Central memory CD8-positive, alpha-beta T cell (primary cell): Measurements from ENCODE around the gene ADCY5.

Experiments used
- ATAC-seq: fragments of 150-1000 bp; cut with Tn5 transposase; replicated peaks from 2 replicates; pipeline ENCODE4 v1.10.0; 2022; ENCODE audit warnings: mild to moderate bottlenecking, moderate FRiP score, moderate number of reproducible peaks; ENCODE audit not compliant: poor library complexity, severe bottlenecking; ENCODE audit errors: extremely low read depth
- DNase-seq, 2 donors: peaks; one replicate each; pipeline ENCODE4 v3.0.0; 2021; ENCODE audit warnings: low spot score in 2 of 2
- H3K27ac Mint-ChIP-seq: one replicate; pipeline ENCODE4 v1.8.0; 2022; ENCODE audit warnings: low read depth, mild to moderate bottlenecking, moderate library complexity, mixed read lengths
- H3K27me3 Mint-ChIP-seq: one replicate; pipeline ENCODE4 v1.8.0; 2022; ENCODE audit warnings: mixed read lengths
- H3K36me3 Mint-ChIP-seq: one replicate; pipeline ENCODE4 v1.8.0; 2022; ENCODE audit warnings: mild to moderate bottlenecking, moderate library complexity, mixed read lengths; ENCODE audit not compliant: insufficient read depth
- H3K4me1 Mint-ChIP-seq: one replicate; pipeline ENCODE4 v1.8.0; 2022; ENCODE audit warnings: mixed read lengths
- H3K4me3 Mint-ChIP-seq: one replicate; pipeline ENCODE4 v1.8.0; 2022; ENCODE audit warnings: mild to moderate bottlenecking, moderate library complexity, mixed read lengths
- H3K9me3 Mint-ChIP-seq: one replicate; pipeline ENCODE4 v1.8.0; 2022; ENCODE audit warnings: mixed read lengths

The ADCY5 gene

DNA sequence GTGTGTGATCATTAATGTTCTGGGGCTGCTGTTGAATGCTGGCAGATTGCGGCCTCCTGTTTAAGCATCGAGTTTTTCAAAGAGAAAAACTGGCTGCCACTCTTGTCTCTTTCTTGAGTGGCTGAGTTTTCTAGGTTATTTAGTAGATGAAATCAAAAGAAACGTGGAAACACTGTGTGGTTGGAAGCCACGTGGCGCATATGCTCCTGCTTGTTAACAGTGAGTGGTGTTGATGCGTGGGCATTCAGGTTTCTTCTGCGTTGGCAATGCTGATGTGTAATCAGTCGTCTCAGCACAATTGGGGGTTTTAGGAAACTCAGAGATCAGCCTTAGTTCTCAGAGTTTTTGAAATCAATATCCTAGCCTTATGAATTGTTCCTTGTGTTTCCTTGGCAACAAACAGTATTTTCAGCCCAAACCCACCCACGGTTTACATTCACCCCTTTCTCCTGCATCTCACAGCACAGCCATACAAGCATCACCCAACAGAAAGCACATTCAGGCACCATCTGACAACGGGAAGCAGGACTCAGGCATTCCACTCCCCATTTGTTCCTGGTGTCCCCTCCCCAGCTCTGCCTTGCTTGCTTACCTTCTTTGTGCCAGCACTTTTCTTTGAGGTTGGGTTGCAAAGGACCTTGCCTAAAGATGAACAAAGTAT, 172.4 kb downstream of the ADCY5 start:
- H3K27me3 Mint-ChIP-seq = no peaks in the 10 kb centered on the region
- DNase-seq (no peak), ATAC-seq (no peak)
- H3K27ac Mint-ChIP-seq = no peak overlapping the region
- no peaks in the 10 kb centered on the region for H3K36me3 Mint-ChIP-seq
- no peaks in the 10 kb centered on the region for H3K4me1 Mint-ChIP-seq
- H3K4me3 Mint-ChIP-seq = no peak overlapping the region
- no peaks in the 10 kb centered on the region for H3K9me3 Mint-ChIP-seq

DNA sequence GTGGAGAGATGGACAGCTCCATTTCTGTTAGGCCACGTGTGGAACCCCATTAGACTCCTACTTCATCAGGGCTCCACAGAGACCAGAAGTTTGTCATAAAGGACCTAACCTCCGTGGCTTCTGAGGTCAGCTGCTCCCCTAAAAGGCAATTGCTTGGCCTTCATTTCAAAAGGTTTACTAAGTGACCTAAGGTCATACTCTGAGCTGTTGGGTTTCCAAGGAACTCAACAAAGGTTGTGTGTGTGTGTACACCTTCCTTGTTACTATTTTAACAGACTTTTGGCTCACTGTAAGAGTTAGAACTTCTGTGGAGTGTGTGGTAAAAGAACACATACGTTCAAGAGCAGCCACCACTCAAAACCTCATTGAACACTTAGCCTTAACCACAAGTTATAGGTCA, 173.2 kb downstream of the ADCY5 start:
- no peaks in the 10 kb centered on the region for H3K27me3 Mint-ChIP-seq
- no peak for ATAC-seq
- DNase-seq = no peak
- no peak overlapping the region for H3K27ac Mint-ChIP-seq
- H3K9me3 Mint-ChIP-seq = no peaks in the 10 kb centered on the region
- H3K4me1 Mint-ChIP-seq = no peaks in the 10 kb centered on the region
- peaks cover 1% of the 10 kb centered on the region for H3K36me3 Mint-ChIP-seq
- H3K4me3 Mint-ChIP-seq = no peak overlapping the region

GRCh38 chr3:123272547-123272946, 176.3 kb downstream of the ADCY5 start:
- Mint-ChIP-seq H3K27me3 (no peaks in the 10 kb centered on the region), H3K27ac (no peak overlapping the region), H3K36me3 (peaks cover 1% of the 10 kb centered on the region), H3K4me3 (no peak overlapping the region), H3K4me1 (no peaks in the 10 kb centered on the region), H3K9me3 (no peaks in the 10 kb centered on the region)
- ATAC-seq = no peak
- no peak for DNase-seq

- Mint-ChIP-seq H3K36me3 (peaks cover 1% of the 10 kb centered on the region), H3K27ac (no peak overlapping the region), H3K27me3 (no peaks in the 10 kb centered on the region), H3K4me3 (no peak overlapping the region), H3K4me1 (peaks cover 1% of the 10 kb centered on the region), H3K9me3 (no peaks in the 10 kb centered on the region)
- DNase-seq (no peak), ATAC-seq (no peak)
These were observed 177.3 kb downstream of the ADCY5 start for GRCh38 chr3:123271466-123272159.

- DNase-seq (no peak), ATAC-seq (no peak)
- Mint-ChIP-seq H3K27ac (no peak overlapping the region), H3K36me3 (peaks cover 1% of the 10 kb centered on the region), H3K27me3 (no peaks in the 10 kb centered on the region), H3K9me3 (no peaks in the 10 kb centered on the region), H3K4me1 (peaks cover 6% of the 10 kb centered on the region), H3K4me3 (no peak overlapping the region)
These were observed 178.1 kb downstream of the ADCY5 start for GRCh38 chr3:123270818-123271217.

GRCh38 chr3:123267821-123268220, 181.1 kb downstream of the ADCY5 start:
- H3K36me3 Mint-ChIP-seq = peaks cover 5% of the 10 kb centered on the region
- no peak for ATAC-seq
- no peak for DNase-seq
- no peaks in the 10 kb centered on the region for H3K27me3 Mint-ChIP-seq
- H3K4me3 Mint-ChIP-seq = no peak overlapping the region
- no peaks in the 10 kb centered on the region for H3K9me3 Mint-ChIP-seq
- no peak overlapping the region for H3K27ac Mint-ChIP-seq
- H3K4me1 Mint-ChIP-seq = peaks cover 6% of the 10 kb centered on the region

DNA sequence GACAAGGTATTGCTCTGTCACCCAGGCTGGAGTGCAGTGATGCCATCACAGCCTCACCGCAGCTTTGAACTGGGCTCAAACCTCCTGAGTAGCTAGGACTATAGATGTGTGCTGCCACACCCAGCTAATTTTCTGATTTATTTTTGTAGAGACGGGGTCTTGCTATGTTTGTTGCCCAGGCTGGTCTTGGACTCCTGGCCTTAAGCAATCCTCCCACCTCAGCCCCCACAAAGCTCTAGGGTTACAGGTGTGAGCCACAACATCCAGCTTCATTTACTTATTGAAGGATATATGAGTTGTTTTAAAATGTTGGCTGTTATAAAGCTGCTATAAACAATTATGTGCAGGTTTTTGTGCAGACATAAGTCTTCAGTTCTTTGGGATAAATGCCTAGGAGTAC, 184.9 kb downstream of the ADCY5 start:
- Mint-ChIP-seq H3K4me3 (no peak overlapping the region), H3K27me3 (no peaks in the 10 kb centered on the region), H3K27ac (no peak overlapping the region), H3K4me1 (peaks cover 6% of the 10 kb centered on the region), H3K9me3 (no peaks in the 10 kb centered on the region), H3K36me3 (peaks cover 8% of the 10 kb centered on the region)
- no peak for ATAC-seq
- DNase-seq = no peak

DNA sequence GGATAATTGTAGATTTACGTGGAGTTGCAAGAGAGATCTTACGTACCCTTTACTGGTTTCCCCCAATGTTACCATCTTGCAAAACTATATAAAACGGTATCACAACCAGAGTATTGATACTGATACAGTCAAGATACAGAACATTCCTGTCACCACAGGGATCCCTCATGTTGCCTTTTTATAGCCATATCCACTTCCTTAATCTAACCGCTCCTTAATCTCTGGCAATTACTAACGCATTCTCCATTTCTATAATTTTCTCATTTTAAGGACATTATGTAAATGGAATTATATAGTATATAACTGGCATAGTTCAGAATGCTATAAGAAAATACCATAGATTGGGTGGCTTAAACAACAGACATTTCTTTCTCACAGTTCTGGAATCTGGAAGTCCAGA, 186.0 kb downstream of the ADCY5 start:
- H3K4me3 Mint-ChIP-seq = no peak overlapping the region
- ATAC-seq = no peak
- peaks cover 8% of the 10 kb centered on the region for H3K36me3 Mint-ChIP-seq
- H3K27me3 Mint-ChIP-seq = no peaks in the 10 kb centered on the region
- H3K27ac Mint-ChIP-seq = no peak overlapping the region
- H3K9me3 Mint-ChIP-seq = no peaks in the 10 kb centered on the region
- peaks cover 6% of the 10 kb centered on the region for H3K4me1 Mint-ChIP-seq
- DNase-seq = no peak

DNA sequence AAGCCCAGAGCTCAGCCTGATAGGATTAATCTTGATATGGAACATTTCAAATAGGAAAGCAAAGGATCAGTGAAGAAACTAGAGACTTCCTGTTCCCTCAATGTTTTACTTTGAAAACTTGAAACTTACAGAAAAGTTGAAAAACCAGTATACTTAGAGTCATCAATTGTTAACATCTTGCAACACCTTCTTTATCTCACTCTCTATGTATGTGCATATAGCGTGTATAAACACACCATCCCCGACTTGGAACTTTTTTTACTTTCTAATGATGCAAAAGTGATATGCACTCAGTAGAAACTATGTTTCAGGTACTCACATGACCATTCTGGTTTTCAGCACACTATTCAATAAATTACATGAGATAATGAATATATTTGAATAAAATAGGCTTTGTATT, 186.7 kb downstream of the ADCY5 start:
- DNase-seq (no peak), ATAC-seq (no peak)
- Mint-ChIP-seq H3K36me3 (peaks cover 10% of the 10 kb centered on the region), H3K27ac (no peak overlapping the region), H3K4me3 (no peak overlapping the region), H3K9me3 (no peaks in the 10 kb centered on the region), H3K4me1 (peaks cover 6% of the 10 kb centered on the region), H3K27me3 (no peaks in the 10 kb centered on the region)

- Mint-ChIP-seq H3K4me1 (peaks cover 5% of the 10 kb centered on the region), H3K36me3 (peaks cover 10% of the 10 kb centered on the region), H3K9me3 (no peaks in the 10 kb centered on the region), H3K27me3 (no peaks in the 10 kb centered on the region), H3K4me3 (no peak overlapping the region), H3K27ac (no peak overlapping the region)
- ATAC-seq (no peak), DNase-seq (no peak)
These were observed 187.2 kb downstream of the ADCY5 start for GRCh38 chr3:123261666-123262065.

- Mint-ChIP-seq H3K27ac (peak overlapping the region; percentile 4), H3K27me3 (no peaks in the 10 kb centered on the region), H3K36me3 (peaks cover 7% of the 10 kb centered on the region), H3K4me3 (no peak overlapping the region), H3K4me1 (no peaks in the 10 kb centered on the region), H3K9me3 (no peaks in the 10 kb centered on the region)
- ATAC-seq (peak; percentile 36), DNase-seq (no peak)
These were observed 190.0 kb downstream of the ADCY5 start for GRCh38 chr3:123258811-123259420.

DNA sequence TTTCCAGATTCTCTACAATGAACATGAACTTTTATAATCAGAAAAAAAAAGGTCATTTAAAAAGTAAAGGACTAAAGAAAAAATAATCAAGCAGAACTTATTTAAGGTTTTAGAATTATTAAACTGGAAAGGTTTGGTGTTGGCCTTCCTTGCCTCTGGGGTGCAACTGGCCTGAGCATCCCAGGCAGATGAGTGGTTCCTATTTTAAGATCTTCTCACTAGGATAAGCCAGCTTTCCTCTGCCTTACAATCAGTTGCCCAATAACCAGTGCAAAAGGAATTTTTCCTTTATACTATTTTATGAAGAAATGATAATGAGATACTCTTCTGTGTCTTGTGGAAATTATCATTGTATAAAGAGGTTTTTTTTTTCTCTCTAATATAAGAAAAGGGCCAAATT, 190.5 kb downstream of the ADCY5 start:
- H3K4me3 Mint-ChIP-seq = no peak overlapping the region
- DNase-seq (no peak), ATAC-seq (no peak)
- no peaks in the 10 kb centered on the region for H3K9me3 Mint-ChIP-seq
- no peaks in the 10 kb centered on the region for H3K27me3 Mint-ChIP-seq
- peak overlapping the region; percentile 4 for H3K27ac Mint-ChIP-seq
- H3K36me3 Mint-ChIP-seq = peaks cover 6% of the 10 kb centered on the region
- no peaks in the 10 kb centered on the region for H3K4me1 Mint-ChIP-seq

- Mint-ChIP-seq H3K27me3 (no peaks in the 10 kb centered on the region), H3K36me3 (peaks cover 7% of the 10 kb centered on the region), H3K9me3 (no peaks in the 10 kb centered on the region), H3K27ac (no peak overlapping the region), H3K4me3 (no peak overlapping the region), H3K4me1 (no peaks in the 10 kb centered on the region)
- DNase-seq (no peak), ATAC-seq (no peak)
These were observed 192.6 kb downstream of the ADCY5 start for GRCh38 chr3:123256256-123256655.
